Measurements from ENCODE around the gene IL9. TPM values are rescaled to one million over a fixed set of nuclear protein-coding genes. Genes with fewer than 3 reads are reported as not detected.
A peak's percentile ranks its signal among the peaks of the same experiment; 100 is the strongest.

The IL9 gene
- total and polyA plus RNA-seq, 2 of the 13 experiments (the other 11 are each of a cell fraction or from before 2014, with no cell fraction given): not detected

DNA sequence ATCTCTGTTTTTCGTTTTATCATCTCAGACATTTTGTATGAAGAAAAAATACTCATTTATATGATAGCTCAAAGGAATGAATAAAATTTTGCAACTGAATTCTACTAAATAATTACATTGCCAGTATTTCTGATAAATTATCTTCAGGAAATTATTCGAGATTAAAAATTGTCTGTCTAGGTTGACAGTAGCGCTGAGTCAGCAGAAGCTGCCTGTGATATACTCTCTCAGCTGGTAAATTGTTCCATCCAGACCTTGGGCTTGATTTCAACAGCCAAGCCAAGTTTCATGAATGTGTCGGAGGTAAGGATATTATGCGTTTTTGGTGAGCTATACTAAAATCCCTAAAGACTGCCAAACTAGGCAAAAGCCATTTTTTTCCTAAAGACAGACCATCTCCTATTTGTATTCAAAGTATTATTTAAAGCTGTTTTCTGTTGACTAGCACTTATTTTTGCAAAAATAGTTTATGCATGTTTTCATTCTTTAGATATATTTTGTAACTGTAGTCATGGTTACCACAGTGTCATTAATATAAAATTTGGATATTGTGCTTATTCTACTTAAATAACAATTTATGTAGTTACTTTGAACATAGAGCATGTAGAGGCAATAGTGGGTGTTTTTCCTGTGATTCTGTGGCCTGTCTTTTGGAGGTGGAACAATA, 41.7 kb upstream of the IL9 start:
- H4K20me1 ChIP-seq (ENCODE audit: insufficient read depth, low read length): no peaks in the 10 kb centered on the region
- no peaks in the 10 kb centered on the region for H3K27me3 ChIP-seq (ENCODE audit: control insufficient read depth in 1 of 2, insufficient read depth in 2 of 2, low read length in 2 of 2)
- peaks cover 5% of the 10 kb centered on the region for H3K4me1 ChIP-seq (ENCODE audit: insufficient read depth, low read length)
- 94% methylated on average over 5 of the region's 5 CpGs for WGBS (ENCODE audit: low lambda C conversion rate)
- no peak overlapping the region for H3K4me3 ChIP-seq (replicated peaks in 1 of 3; ENCODE audit: insufficient read depth in 1 of 3, low read depth in 2 of 3, low read length in 3 of 3)
- no peak for FAIRE-seq
- H3K79me2 ChIP-seq (ENCODE audit: insufficient read depth, low read length): peaks cover 3% of the 10 kb centered on the region
- no peak overlapping the region for H3K27ac ChIP-seq (ENCODE audit: extremely low read length, insufficient read depth, low read length)
- H2AFZ ChIP-seq (ENCODE audit: low read length): no peak overlapping the region
- no TSS peak for BruUV-seq (replicated peaks)
- intact Hi-C loops (cut with micrococcal nuclease; ENCODE audit: unreplicated experiment): no loop called here
- POLR2A ChIA-PET: no interaction called here
- no peak overlapping the region for H3K9ac ChIP-seq (ENCODE audit: insufficient read depth, low read depth, low read length)
- H3K36me3 ChIP-seq (replicated peaks in 1 of 2; ENCODE audit: control insufficient read depth in 1 of 2, insufficient read depth in 2 of 2, low read length in 2 of 2): peaks cover 6 to 27% of the 10 kb centered on the region in 2 experiments; a peak in 3 of 5 replicates
- ATAC-seq: no peak
- H3K4me2 ChIP-seq (ENCODE audit: low read depth, low read length): no peak overlapping the region
- CTCF ChIA-PET (ENCODE audit: low intra/inter-chr PET ratio, low total read pairs): no interaction called here
- TF ChIP-seq MAFK (conservative IDR thresholded peaks at IDR 0.05 in 1 of 2, IDR thresholded peaks at IDR 0.05 in 1 of 2; ENCODE audit: low read length in 2 of 2) (peak; percentile 98 to 99), ZNF75D (CRISPR knock-in tag; IDR thresholded peaks at IDR 0.05; ENCODE audit: borderline replicate concordance) (no peak), CC2D1A (CRISPR knock-in tag; IDR thresholded peaks at IDR 0.05) (no peak), MAFF (IDR thresholded peaks at IDR 0.05; ENCODE audit: low read depth, low read length) (peak; percentile 99), HMG20B (CRISPR knock-in tag; conservative IDR thresholded peaks at IDR 0.05) (no peak), IRX3 (CRISPR knock-in tag; IDR thresholded peaks at IDR 0.05; ENCODE audit: borderline replicate concordance, low read depth) (no peak), RFX1 (IDR thresholded peaks at IDR 0.05) (peak; percentile 19; the same call in 1 of the 2 replicates)
- TF ChIP-seq, protein P1, sequence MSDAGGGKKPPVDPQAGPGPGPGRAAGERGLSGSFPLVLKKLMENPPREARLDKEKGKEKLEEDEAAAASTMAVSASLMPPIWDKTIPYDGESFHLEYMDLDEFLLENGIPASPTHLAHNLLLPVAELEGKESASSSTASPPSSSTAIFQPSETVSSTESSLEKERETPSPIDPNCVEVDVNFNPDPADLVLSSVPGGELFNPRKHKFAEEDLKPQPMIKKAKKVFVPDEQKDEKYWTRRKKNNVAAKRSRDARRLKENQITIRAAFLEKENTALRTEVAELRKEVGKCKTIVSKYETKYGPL (CRISPR knock-in tag; IDR thresholded peaks at IDR 0.05): no peak
- in situ Hi-C loops (cut with HindIII; ENCODE audit: extremely low pct_ligation_motif_present, low pct_unique_long_range_greater_than_20kb): no loop called here
- H3K9me3 ChIP-seq (ENCODE audit: low read length): no peaks in the 10 kb centered on the region
- no peak for DNase-seq (ENCODE audit: low spot score)

DNA sequence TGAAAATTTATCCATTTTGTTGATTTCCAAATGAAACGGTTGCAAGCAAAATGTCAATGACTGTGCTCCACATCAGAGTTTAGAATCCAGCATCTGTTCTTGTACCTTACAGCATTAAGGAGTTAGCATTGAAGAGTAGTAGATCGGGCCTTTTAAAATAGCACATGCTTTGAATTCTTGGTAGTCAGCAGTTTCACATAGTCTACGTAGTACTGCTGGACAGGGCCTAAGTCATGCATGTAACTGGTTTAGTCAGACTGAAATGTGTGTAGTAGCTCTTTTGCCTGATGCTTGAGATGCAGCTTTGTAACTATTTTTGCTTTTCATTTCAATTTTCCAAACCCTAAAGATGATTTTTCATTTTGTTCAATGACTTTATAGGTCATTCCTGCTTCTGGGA, 39.3 kb upstream of the IL9 start:
- in situ Hi-C loops (cut with HindIII; ENCODE audit: extremely low pct_ligation_motif_present, low pct_unique_long_range_greater_than_20kb): no loop called here
- intact Hi-C loops (cut with micrococcal nuclease; ENCODE audit: unreplicated experiment): no loop called here
- no peak overlapping the region for H3K4me2 ChIP-seq (ENCODE audit: low read depth, low read length)

More for the DNA sequence above, 39.3 kb upstream of the IL9 start:
- Histone ChIP-seq H3K4me1 (ENCODE audit: insufficient read depth, low read length) (peaks cover 16% of the 10 kb centered on the region), H3K27me3 (ENCODE audit: control insufficient read depth in 1 of 2, insufficient read depth in 2 of 2, low read length in 2 of 2) (no peaks in the 10 kb centered on the region), H3K36me3 (replicated peaks in 1 of 2; ENCODE audit: control insufficient read depth in 1 of 2, insufficient read depth in 2 of 2, low read length in 2 of 2) (peaks cover 5 to 21% of the 10 kb centered on the region in 2 experiments; a peak in 3 of 5 replicates), H4K20me1 (ENCODE audit: insufficient read depth, low read length) (no peaks in the 10 kb centered on the region), H3K9ac (ENCODE audit: insufficient read depth, low read depth, low read length) (no peak overlapping the region), H3K27ac (ENCODE audit: extremely low read length, insufficient read depth, low read length) (no peak overlapping the region), H3K4me3 (replicated peaks in 1 of 3; ENCODE audit: insufficient read depth in 1 of 3, low read depth in 2 of 3, low read length in 3 of 3) (no peak overlapping the region), H3K79me2 (ENCODE audit: insufficient read depth, low read length) (peaks cover 17% of the 10 kb centered on the region), H3K9me3 (ENCODE audit: low read length) (no peaks in the 10 kb centered on the region), H2AFZ (ENCODE audit: low read length) (no peak overlapping the region)
- FAIRE-seq (no peak), ATAC-seq (no peak), DNase-seq (ENCODE audit: low spot score) (no peak)
- ChIA-PET POLR2A (no interaction called here), CTCF (ENCODE audit: low intra/inter-chr PET ratio, low total read pairs) (no interaction called here)
- WGBS (ENCODE audit: low lambda C conversion rate): 84% methylated on average over 3 of the region's 3 CpGs
- TF ChIP-seq MAFK (conservative IDR thresholded peaks at IDR 0.05 in 1 of 2, IDR thresholded peaks at IDR 0.05 in 1 of 2; ENCODE audit: low read length in 2 of 2): peak; percentile 82 to 87
- TF ChIP-seq ZNF660 (CRISPR knock-in tag; IDR thresholded peaks at IDR 0.05; ENCODE audit: borderline replicate concordance, low read depth): no peak
- peak; percentile 77 for TF ChIP-seq MAFF (IDR thresholded peaks at IDR 0.05; ENCODE audit: low read depth, low read length)
- no TSS peak for BruUV-seq (replicated peaks)
